Psoas muscle (tissue), 8 donors: Measurements from ENCODE around the gene AOPEP. TPM values are rescaled to one million over a fixed set of nuclear protein-coding genes. Genes with fewer than 3 reads are reported as not detected.

Source experiments
- ATAC-seq, 4 donors: fragments of 200-7000 bp; cut with Tn5 transposase; one replicate each; pipeline ENCODE4 v1.9.1; 2020; ENCODE audit warnings: moderate library complexity in 3 of 4, mild to moderate bottlenecking in 2 of 4
- DNase-seq, 2 donors: peaks; one replicate each; pipeline ENCODE4 v3.0.0-alpha.2; 2020
- H3K27ac ChIP-seq: fragments of 200-600 bp; one replicate; pipeline ENCODE4 v1.8.0; 2022
- H3K27me3 ChIP-seq, 3 donors: fragments of 200-600 bp in 1 of 3; one replicate each; pipeline versions ENCODE4 v1.6.1 to v1.8.0; 2013 to 2022; ENCODE audit warnings: low read length in 2 of 3, mild to moderate bottlenecking in 2 of 3, moderate library complexity in 1 of 3; ENCODE audit not compliant: insufficient read depth in 3 of 3
- H3K36me3 ChIP-seq, 2 donors: fragments of 200-600 bp in 1 of 2; one replicate each; pipeline versions ENCODE4 v1.6.1 to v1.8.0; 2013 to 2022; ENCODE audit warnings: low read depth in 1 of 2, mild to moderate bottlenecking in 1 of 2, moderate library complexity in 1 of 2; ENCODE audit not compliant: insufficient read depth in 1 of 2
- H3K4me1 ChIP-seq: fragments of 200-600 bp; one replicate; pipeline ENCODE4 v1.8.0; 2022
- H3K4me3 ChIP-seq: fragments of 200-600 bp; one replicate; pipeline ENCODE4 v1.8.0; 2022; ENCODE audit warnings: mild to moderate bottlenecking
- H3K9me3 ChIP-seq: fragments of 200-600 bp; one replicate; pipeline ENCODE4 v1.8.0; 2022
- WGBS, 3 donors: extraction: QIAGEN DNeasy Blood & Tissue Kit; methylation state at CpG; one replicate each; pipeline versions ENCODE4 v1.1.6 to v1.1.7; 2013; 5-methylcytosine and 5-hydroxymethylcytosine counted together
- intact Hi-C, 2 donors: fragments of 100-400 bp; cut with DNase I; formaldehyde crosslinking; loops; one replicate each; pipeline versions ENCODE4 v1.11.0 to v1.14.2; 2022
- polyA plus RNA-seq, 3 donors: library from polyadenylated mRNA; stranded (reverse); fragments of 200-250 nt; gene quantifications; one replicate each; pipeline ENCODE4 v1.2.3, GENCODE V29; 2013
- total RNA-seq, 4 donors: library from RNA; stranded (reverse); fragmentation: NEBNext Ultra II Directional in 2 of 4; extraction: Animal tissue kit (Norgen Biotek cat#: 25700) in 2 of 4; gene quantifications; one replicate each; pipeline versions ENCODE4 v1.2.1 to v1.2.4, GENCODE V29; 2021 to 2023
- TF ChIP-seq, protein P1 (sequence below): fragments of 200-600 bp; IDR thresholded peaks from one replicate; pipeline ENCODE4 v1.8.0; 2022; ENCODE audit warnings: antibody characterized with exemption
- donor health status: healthy with polysubstance abuse.
- donor health status: DM: no; HTN: no; CAD: no; lungs with moderate emphysema.
- donor health status: Bipolar disorder and iron deficiency.
- donor health status: healthy.
- donor health status: DM: yes; HTN: yes; CAD: no.
- donor health status: DM: no; HTN: no; CAD: no.
- donor health status: DM: no; HTN: no; CAD: no.
- donor health status: DM: yes; HTN: yes; CAD: no.

Gene AOPEP
- total and polyA plus RNA-seq, 7 donors: 46.4 to 96.9 (median 78.6) TPM

DNA sequence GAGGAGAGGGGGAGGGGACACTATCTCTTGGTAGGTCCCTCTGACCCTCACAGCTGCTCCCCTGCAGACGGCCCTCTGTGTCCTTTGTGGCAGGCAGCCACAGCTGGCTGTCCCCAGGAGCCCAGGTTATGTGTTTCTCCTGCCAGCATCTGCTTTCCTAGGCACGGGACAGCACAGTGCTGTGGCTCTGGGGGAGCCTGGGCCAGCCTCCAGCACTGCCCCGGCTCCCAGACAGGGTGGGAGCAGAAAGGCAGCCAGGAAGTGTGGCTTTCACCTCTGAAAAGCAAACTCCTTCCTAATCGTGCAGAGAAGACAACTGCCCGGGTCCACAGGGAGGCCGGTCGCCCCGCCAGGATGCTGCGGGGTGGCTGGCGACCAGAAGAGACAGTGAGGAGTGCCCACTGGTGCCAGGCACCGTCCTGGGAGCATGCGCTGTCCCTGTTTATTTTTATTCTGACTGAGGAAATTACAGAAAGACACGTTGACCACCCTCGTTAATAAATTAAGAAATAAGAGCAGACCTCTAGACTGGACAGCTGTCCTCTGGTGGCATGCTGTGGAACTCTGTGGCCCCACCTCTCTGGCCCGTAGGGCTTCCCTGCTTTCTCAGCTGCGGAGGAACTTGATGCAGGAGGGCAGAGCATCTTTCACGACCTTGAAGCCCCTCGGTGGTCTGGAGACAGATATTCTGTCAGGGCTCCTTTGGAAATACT lies 350.7 kb downstream of the AOPEP start:
- Histone ChIP-seq H3K27ac (peak overlapping the region; percentile 93), H3K4me3 (no peak overlapping the region), H3K27me3 (no peaks in the 10 kb centered on the region), H3K36me3 (peaks cover 0 to 17% of the 10 kb centered on the region in 2 donors), H3K4me1 (peaks cover 88% of the 10 kb centered on the region), H3K9me3 (no peaks in the 10 kb centered on the region)
- intact Hi-C loops: no loop called here
- no peak for DNase-seq
- 17 to 25% (median 19%) methylated on average over 18 of the region's 18 CpGs for WGBS, 3 donors
- TF ChIP-seq, protein P1, sequence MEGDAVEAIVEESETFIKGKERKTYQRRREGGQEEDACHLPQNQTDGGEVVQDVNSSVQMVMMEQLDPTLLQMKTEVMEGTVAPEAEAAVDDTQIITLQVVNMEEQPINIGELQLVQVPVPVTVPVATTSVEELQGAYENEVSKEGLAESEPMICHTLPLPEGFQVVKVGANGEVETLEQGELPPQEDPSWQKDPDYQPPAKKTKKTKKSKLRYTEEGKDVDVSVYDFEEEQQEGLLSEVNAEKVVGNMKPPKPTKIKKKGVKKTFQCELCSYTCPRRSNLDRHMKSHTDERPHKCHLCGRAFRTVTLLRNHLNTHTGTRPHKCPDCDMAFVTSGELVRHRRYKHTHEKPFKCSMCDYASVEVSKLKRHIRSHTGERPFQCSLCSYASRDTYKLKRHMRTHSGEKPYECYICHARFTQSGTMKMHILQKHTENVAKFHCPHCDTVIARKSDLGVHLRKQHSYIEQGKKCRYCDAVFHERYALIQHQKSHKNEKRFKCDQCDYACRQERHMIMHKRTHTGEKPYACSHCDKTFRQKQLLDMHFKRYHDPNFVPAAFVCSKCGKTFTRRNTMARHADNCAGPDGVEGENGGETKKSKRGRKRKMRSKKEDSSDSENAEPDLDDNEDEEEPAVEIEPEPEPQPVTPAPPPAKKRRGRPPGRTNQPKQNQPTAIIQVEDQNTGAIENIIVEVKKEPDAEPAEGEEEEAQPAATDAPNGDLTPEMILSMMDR: no peak
- ATAC-seq: peak in 1 of 4 donors; percentile 14

DNA sequence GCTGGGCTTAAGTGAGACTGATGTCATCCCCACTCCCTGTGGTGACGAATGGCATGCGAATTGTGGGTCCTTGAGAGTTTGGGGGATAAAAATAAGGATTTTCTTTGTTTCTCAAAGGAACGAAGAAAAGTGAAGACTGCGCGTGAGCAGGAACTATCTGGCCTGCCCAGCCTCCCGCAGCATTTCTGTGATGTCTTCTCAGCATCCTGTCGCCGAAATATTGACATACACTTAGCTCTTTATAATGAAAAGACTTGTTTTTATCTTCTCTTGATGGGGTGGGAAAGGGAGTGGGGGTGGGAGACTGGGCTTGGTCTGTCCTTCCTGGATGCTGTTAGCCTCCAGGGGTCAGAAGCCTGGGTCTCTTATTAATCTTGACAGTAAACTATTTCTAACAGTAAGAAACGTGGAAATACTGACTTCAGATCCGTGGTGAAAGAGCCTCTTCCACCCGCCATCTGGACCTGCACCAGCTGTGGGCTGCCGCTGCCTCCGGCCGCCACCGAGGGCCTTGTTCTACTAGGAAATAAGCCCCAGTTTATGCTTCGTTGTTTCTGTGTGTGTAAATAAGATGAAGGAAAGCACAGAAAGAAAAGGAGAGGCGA lies 351.4 kb downstream of the AOPEP start:
- peaks cover 87% of the 10 kb centered on the region for H3K4me1 ChIP-seq
- H3K36me3 ChIP-seq: peaks cover 0 to 23% of the 10 kb centered on the region in 2 donors
- ATAC-seq (no peak), DNase-seq (no peak)
- TF ChIP-seq, protein P1: no peak
- H3K27ac ChIP-seq: peak overlapping the region; percentile 93
- WGBS, 3 donors: 41 to 50% (median 47%) methylated on average over 17 of the region's 17 CpGs
- intact Hi-C loops: no loop called here
- no peak overlapping the region for H3K4me3 ChIP-seq
- no peaks in the 10 kb centered on the region for H3K9me3 ChIP-seq
- no peaks in the 10 kb centered on the region for H3K27me3 ChIP-seq

- peak overlapping the region; percentile 93 for H3K27ac ChIP-seq
- H3K4me1 ChIP-seq: peaks cover 82% of the 10 kb centered on the region
- WGBS, 3 donors: 45 to 59% (median 46%) methylated on average over 12 of the region's 12 CpGs
- no peaks in the 10 kb centered on the region for H3K9me3 ChIP-seq
- ATAC-seq (peak in 1 of 4 donors; percentile 2), DNase-seq (no peak)
- H3K27me3 ChIP-seq: no peaks in the 10 kb centered on the region
- H3K36me3 ChIP-seq: peaks cover 0 to 25% of the 10 kb centered on the region in 2 donors
- intact Hi-C loops: no loop called here
- TF ChIP-seq, protein P1: no peak
- no peak overlapping the region for H3K4me3 ChIP-seq
Observed at GRCh38 chr9:95078511-95078910, 352.0 kb downstream of the AOPEP start.

DNA sequence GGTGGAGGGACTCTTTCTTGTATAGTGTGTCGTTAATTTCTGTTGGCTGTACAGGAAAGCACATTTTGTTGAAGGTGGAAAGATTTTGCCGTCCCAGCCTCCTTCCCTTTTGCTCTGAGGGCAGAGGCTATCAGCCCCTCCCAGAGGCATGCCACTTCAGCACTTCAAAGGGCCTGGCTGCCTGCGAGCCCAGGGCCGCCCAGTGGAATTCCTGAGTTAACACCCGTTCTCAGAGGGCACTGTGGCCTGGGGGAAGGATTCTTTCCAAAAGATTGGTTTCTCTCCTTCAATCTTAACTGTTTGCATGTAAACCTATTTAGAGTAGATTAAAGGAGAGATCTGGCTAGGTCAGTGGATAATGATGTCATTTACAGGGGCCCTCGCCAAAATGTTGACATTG lies 352.4 kb downstream of the AOPEP start:
- WGBS, 3 donors: 14 to 36% (median 35%) methylated on average over 6 of the region's 6 CpGs
- TF ChIP-seq, protein P1: no peak
- Histone ChIP-seq H3K9me3 (no peaks in the 10 kb centered on the region), H3K4me1 (peaks cover 78% of the 10 kb centered on the region), H3K27me3 (no peaks in the 10 kb centered on the region), H3K27ac (peak overlapping the region; percentile 93), H3K4me3 (no peak overlapping the region), H3K36me3 (peaks cover 0 to 25% of the 10 kb centered on the region in 2 donors)
- intact Hi-C loops: no loop called here
- ATAC-seq (peak in 2 of 4 donors; percentile 26 to 39), DNase-seq (no peak)
